ENCODE measurements around the gene GPR107.

GRCh38 chr9:130143958-130144366 is 90.3 kb downstream of the GPR107 start:
- TF ChIP-seq CREB1 (CRISPR knock-in tag; IDR thresholded peaks at IDR 0.05) (no peak), NR2C2 (CRISPR knock-in tag; IDR thresholded peaks at IDR 0.05) (no peak)

All from WTC11 (cell line).